H1 (cell line): ENCODE results near the gene TEX51. TPM values are rescaled to one million over a fixed set of nuclear protein-coding genes. Genes with fewer than 3 reads are reported as not detected.

Experiments used
- CTCF ChIA-PET: fragments of 300-600 bp; sonication (Branson Sonifier 250); formaldehyde crosslinking; loops from one replicate; lab custom pipeline; 2021; ENCODE audit not compliant: partially characterized antibody; lab: Charles Lee
- POLR2A ChIA-PET: fragments of 300-600 bp; sonication (Branson Sonifier 250); formaldehyde crosslinking; loops from one replicate; lab custom pipeline; 2021; ENCODE audit warnings: inconsistent platforms; ENCODE audit not compliant: partially characterized antibody; lab: Charles Lee
- DNase-seq, 2 experiments: peaks; one replicate each; pipeline versions ENCODE4 v3.0.0 to v3.0.0-alpha.2; 2010 to 2022; ENCODE audit warnings: low spot score in 2 of 2, low read depth in 1 of 2, mixed read lengths in 1 of 2
- FAIRE-seq: peaks from 2 replicates; lab custom pipeline; 2011; peaks lifted over from hg19 to GRCh38; lab: Jason Lieb, UNC
- H2AFZ ChIP-seq: 2 replicates; pipeline ENCODE4 v1.8.1; 2012; ENCODE audit warnings: low read length, inconsistent platforms
- H2AK5ac ChIP-seq: 2 replicates; pipeline ENCODE4 v1.6.1; 2013; ENCODE audit warnings: low read depth, low read length
- H2BK120ac ChIP-seq: replicated peaks from 2 replicates; pipeline ENCODE3; 2013; ENCODE audit warnings: low read depth, low read length, inconsistent platforms
- H2BK12ac ChIP-seq: 2 replicates; pipeline ENCODE4 v1.6.1; 2013; ENCODE audit warnings: low read depth, low read length
- H2BK15ac ChIP-seq: 2 replicates; pipeline ENCODE4 v1.6.1; 2013; ENCODE audit warnings: low read length
- H2BK20ac ChIP-seq: 2 replicates; pipeline ENCODE4 v1.6.1; 2013; ENCODE audit warnings: low read length
- H2BK5ac ChIP-seq: 2 replicates; pipeline ENCODE4 v1.6.1; 2013; ENCODE audit warnings: low read depth, low read length
- H3K14ac ChIP-seq: 2 replicates; pipeline ENCODE4 v1.6.1; 2013; ENCODE audit warnings: inconsistent platforms; ENCODE audit not compliant: insufficient read length
- H3K18ac ChIP-seq: 2 replicates; pipeline ENCODE4 v1.6.1; 2013; ENCODE audit warnings: low read length; ENCODE audit errors: extremely low read depth
- H3K23ac ChIP-seq: 2 replicates; pipeline ENCODE4 v1.6.1; 2013; ENCODE audit warnings: inconsistent platforms; ENCODE audit not compliant: insufficient read length
- H3K23me2 ChIP-seq: 2 replicates; pipeline ENCODE4 v1.6.1; 2013; ENCODE audit warnings: low read depth, low read length
- H3K27ac ChIP-seq: 2 replicates; pipeline ENCODE4 v1.6.1; 2011; ENCODE audit warnings: low read depth, low read length, inconsistent platforms
- H3K27me3 ChIP-seq, 4 experiments: replicated peaks in 1 of 4; 1 replicate in 1 of 4; 2 replicates in 3 of 4; pipeline versions ENCODE4 v1.6.1 to v1.8.1; 2011 to 2013; ENCODE audit warnings: low read length in 3 of 4, mild to moderate bottlenecking in 3 of 4, inconsistent platforms in 2 of 4, mixed read lengths in 2 of 4, moderate library complexity in 1 of 4; ENCODE audit not compliant: control insufficient read depth in 3 of 4, insufficient read depth in 3 of 4; ENCODE audit errors: extremely low read depth in 1 of 4
- H3K36me3 ChIP-seq, 4 experiments: 2 replicates each; pipeline versions ENCODE4 v1.6.1 to v1.8.1; 2011 to 2013; ENCODE audit warnings: mild to moderate bottlenecking in 4 of 4, low read length in 3 of 4, moderate library complexity in 2 of 4, control low read depth in 1 of 4, inconsistent platforms in 1 of 4; ENCODE audit not compliant: insufficient read depth in 4 of 4, control insufficient read depth in 2 of 4
- H3K4ac ChIP-seq: replicated peaks from 2 replicates; pipeline ENCODE3; 2013; ENCODE audit warnings: low read length, low read depth, mixed read lengths, inconsistent platforms; ENCODE audit not compliant: insufficient read length
- H3K4me1 ChIP-seq, 4 experiments: replicated peaks in 1 of 4; 1 replicate in 1 of 4; 2 replicates in 3 of 4; pipeline versions ENCODE4 v1.6.1 to v1.8.1; 2011 to 2013; ENCODE audit warnings: low read length in 3 of 4, inconsistent platforms in 2 of 4, mixed read lengths in 1 of 4; ENCODE audit not compliant: insufficient read depth in 4 of 4, control insufficient read depth in 3 of 4
- H3K4me2 ChIP-seq, 2 experiments: 2 replicates each; pipeline versions ENCODE4 v1.6.1 to v1.8.1; 2011 to 2013; ENCODE audit warnings: low read depth in 2 of 2, low read length in 2 of 2, control low read depth in 1 of 2, inconsistent platforms in 1 of 2, mild to moderate bottlenecking in 1 of 2; ENCODE audit not compliant: insufficient read depth in 1 of 2
- H3K4me3 ChIP-seq, 4 experiments: fragments of 200-600, 300-600 bp in 1 of 4; sonication (generic), shearing (Covaris generic), sonication (Bioruptor Twin) in 1 of 4; 2 replicates each; pipeline versions ENCODE4 v1.5.1 to v1.8.1; 2011 to 2016; ENCODE audit warnings: low read length in 4 of 4, low read depth in 3 of 4, control low read depth in 2 of 4, inconsistent platforms in 2 of 4, mild to moderate bottlenecking in 2 of 4, mixed read lengths in 1 of 4, moderate library complexity in 1 of 4; ENCODE audit not compliant: insufficient read depth in 2 of 4; ENCODE audit errors: extremely low read depth in 1 of 4
- H3K56ac ChIP-seq: replicated peaks from 2 replicates; pipeline ENCODE3; 2013; ENCODE audit warnings: low read depth, mild to moderate bottlenecking, mixed read lengths, low read length, inconsistent platforms; ENCODE audit not compliant: insufficient read length
- H3K79me1 ChIP-seq: 2 replicates; pipeline ENCODE4 v1.6.1; 2013; ENCODE audit warnings: low read depth, low read length, control low read depth
- H3K79me2 ChIP-seq, 2 experiments: 2 replicates each; pipeline versions ENCODE4 v1.6.1 to v1.8.1; 2012 to 2013; ENCODE audit warnings: low read length in 2 of 2, mild to moderate bottlenecking in 2 of 2, inconsistent platforms in 1 of 2; ENCODE audit not compliant: insufficient read depth in 2 of 2, control insufficient read depth in 1 of 2
- H3K9ac ChIP-seq, 4 experiments: replicated peaks in 1 of 4; 1 replicate in 1 of 4; 2 replicates in 3 of 4; pipeline versions ENCODE4 v1.6.1 to v1.8.1; 2011 to 2013; ENCODE audit warnings: low read depth in 3 of 4, low read length in 3 of 4, control low read depth in 2 of 4, mild to moderate bottlenecking in 2 of 4, moderate library complexity in 2 of 4, inconsistent platforms in 1 of 4; ENCODE audit errors: extremely low read depth in 1 of 4
- H3K9me3 ChIP-seq, 2 experiments: 2 replicates each; pipeline versions ENCODE4 v1.6.1 to v1.8.1; 2012 to 2013; ENCODE audit warnings: mild to moderate bottlenecking in 2 of 2, moderate library complexity in 2 of 2, control low read depth in 1 of 2, inconsistent platforms in 1 of 2, low read depth in 1 of 2, low read length in 1 of 2, mixed read lengths in 1 of 2; ENCODE audit not compliant: insufficient read depth in 2 of 2
- H4K20me1 ChIP-seq, 2 experiments: replicated peaks in 1 of 2; 2 replicates each; pipeline versions ENCODE3 to v1.8.1; 2011 to 2013; ENCODE audit warnings: inconsistent platforms in 2 of 2, low read length in 2 of 2, mild to moderate bottlenecking in 1 of 2; ENCODE audit not compliant: insufficient read depth in 2 of 2, control insufficient read depth in 1 of 2
- H4K5ac ChIP-seq: 2 replicates; pipeline ENCODE4 v1.6.1; 2013; ENCODE audit warnings: low read length, low read depth, mixed read lengths, inconsistent platforms; ENCODE audit not compliant: insufficient read length
- H4K8ac ChIP-seq: 2 replicates; pipeline ENCODE4 v1.8.0; 2013; ENCODE audit warnings: mild to moderate bottlenecking, moderate library complexity, low read length, inconsistent platforms; ENCODE audit not compliant: insufficient read depth; ENCODE audit errors: extremely low read depth
- H4K91ac ChIP-seq: replicated peaks from 2 replicates; pipeline ENCODE3; 2013; ENCODE audit warnings: low read length, mixed read lengths, inconsistent platforms; ENCODE audit not compliant: insufficient read length
- ASH2L ChIP-seq: fragments of 200-600, 300-600 bp; sonication (generic); IDR thresholded peaks from one replicate; pipeline ENCODE4 v1.7.1; 2017; ENCODE audit warnings: low read length
- BACH1 ChIP-seq: IDR thresholded peaks from 2 replicates; pipeline ENCODE4 v1.6.1; 2012; ENCODE audit warnings: low read length, improper control_type of control experiment
- CTBP2 ChIP-seq: IDR thresholded peaks from 2 replicates; pipeline ENCODE4 v1.7.0; 2011; ENCODE audit warnings: borderline replicate concordance, mild to moderate bottlenecking, moderate library complexity, mixed read lengths, low read length; ENCODE audit not compliant: insufficient read depth, insufficient read length
- EP300 ChIP-seq, 2 experiments: IDR thresholded peaks; 1 replicate in 1 of 2; 2 replicates in 1 of 2; pipeline ENCODE4 v1.6.1; 2011 to 2012; ENCODE audit warnings: low read depth in 2 of 2, low read length in 2 of 2, mild to moderate bottlenecking in 2 of 2, borderline replicate concordance in 1 of 2, inconsistent platforms in 1 of 2, moderate library complexity in 1 of 2
- HDAC2 ChIP-seq, 2 experiments: fragments of 300-600 bp in 1 of 2; sonication (generic) in 1 of 2; IDR thresholded peaks; 2 replicates each; pipeline ENCODE4 v1.6.1; 2011 to 2012; ENCODE audit warnings: low read depth in 2 of 2, low read length in 2 of 2, mild to moderate bottlenecking in 2 of 2, moderate library complexity in 2 of 2, borderline replicate concordance in 1 of 2, inconsistent platforms in 1 of 2
- JUND ChIP-seq: IDR thresholded peaks from 2 replicates; pipeline ENCODE4 v1.6.1; 2011; ENCODE audit warnings: mild to moderate bottlenecking, improper control_type of control experiment, low read length
- NANOG ChIP-seq: IDR thresholded peaks from 2 replicates; pipeline ENCODE4 v1.6.1; 2011; ENCODE audit warnings: low read length, low read depth, mild to moderate bottlenecking, inconsistent platforms; ENCODE audit not compliant: insufficient read depth, poor library complexity, severe bottlenecking
- RAD21 ChIP-seq, 2 experiments: IDR thresholded peaks in 1 of 2; conservative IDR thresholded peaks in 1 of 2; 2 replicates each; pipeline ENCODE4 v1.6.1; 2011; ENCODE audit warnings: low read depth in 2 of 2, low read length in 2 of 2, improper control_type of control experiment in 1 of 2, inconsistent platforms in 1 of 2, mild to moderate bottlenecking in 1 of 2, moderate library complexity in 1 of 2
- SIN3A ChIP-seq, 2 experiments: IDR thresholded peaks in 1 of 2; conservative IDR thresholded peaks in 1 of 2; 2 replicates each; pipeline ENCODE4 v1.6.1; 2011 to 2012; ENCODE audit warnings: low read length in 2 of 2, improper control_type of control experiment in 1 of 2, low read depth in 1 of 2, mild to moderate bottlenecking in 1 of 2
- WGBS, 2 experiments: shearing (Covaris generic) in 1 of 2; methylation state at CpG; one replicate each; pipeline versions ENCODE4 v1.1.6 to v1.1.7; 2013 to 2015; ENCODE audit warnings: low lambda C conversion rate in 2 of 2, mixed read lengths in 2 of 2, inconsistent platforms in 1 of 2, low coverage in 1 of 2, missing lambda C conversion rate in 1 of 2; ENCODE audit not compliant: insufficient replicate concordance in 2 of 2, insufficient coverage in 1 of 2, insufficient read length in 1 of 2; ENCODE audit errors: extremely low coverage in 1 of 2, missing lambda C conversion rate in 1 of 2; 5-methylcytosine and 5-hydroxymethylcytosine counted together
- polyA plus RNA-seq, 7 experiments: library from polyadenylated mRNA; depleted of rRNA in 3 of 7; stranded (reverse) in 5 of 7; unstranded in 2 of 7; fragments of >200 nt in 5 of 7; fragments of 200-250 nt in 2 of 7; gene quantifications; 1 replicate in 5 of 7; 2 replicates in 1 of 7; 4 replicates in 1 of 7; pipeline versions ENCODE4 v1.2.1 to v1.2.3, GENCODE V29; 2011 to 2013; ENCODE audit warnings: missing spikeins in 2 of 7, mixed read lengths in 2 of 7
- total RNA-seq: library from RNA; stranded (reverse); fragmentation: NEBNext Ultra II Directional; extraction: Animal tissue kit (Norgen Biotek cat#: 25700); gene quantifications from 2 replicates; pipeline ENCODE4 v1.2.1, GENCODE V29; 2021
- TF ChIP-seq, protein P1 (sequence below): IDR thresholded peaks from 2 replicates; pipeline ENCODE4 v1.6.1; 2012; ENCODE audit warnings: low read length, inconsistent platforms

Gene TEX51
- total and polyA plus RNA-seq, 2 of the 8 experiments (the other 6 are each of a cell fraction or from before 2014, with no cell fraction given): not detected

DNA sequence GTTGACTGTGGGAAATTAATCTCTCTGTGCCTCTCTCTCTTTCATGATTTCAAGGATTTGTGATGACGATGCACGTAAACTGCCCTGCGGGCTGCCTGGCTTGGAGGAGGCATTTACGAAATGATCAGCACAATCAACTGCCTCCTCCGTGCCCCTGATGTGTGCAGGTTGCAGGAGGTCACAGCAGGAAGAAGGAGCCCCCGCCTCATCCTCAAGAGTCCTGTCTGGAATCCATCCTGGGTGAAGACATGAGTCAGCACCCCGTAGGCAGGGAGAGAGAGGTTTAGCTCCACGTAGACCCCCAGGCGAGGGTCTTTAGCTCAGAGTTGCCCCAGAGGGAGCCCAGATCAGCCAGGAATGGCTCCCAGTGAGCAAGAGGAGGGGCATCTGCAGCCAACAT, 17.1 kb upstream of the TEX51 start:
- no peaks in the 10 kb centered on the region for H3K79me2 ChIP-seq
- H2AK5ac ChIP-seq: no peak overlapping the region
- no peak overlapping the region for H4K5ac ChIP-seq
- no peaks in the 10 kb centered on the region for H3K36me3 ChIP-seq
- no peak overlapping the region for H3K23ac ChIP-seq
- no peak overlapping the region for H2BK20ac ChIP-seq
- no peak overlapping the region for H4K91ac ChIP-seq
- H3K79me1 ChIP-seq: no peaks in the 10 kb centered on the region
- no peak overlapping the region for H3K9ac ChIP-seq
- H3K4me3 ChIP-seq: no peak overlapping the region
- CTCF ChIA-PET: interaction anchor here (0.9 to 1.6 kb wide), 4 partner anchors 9 to 354 kb away, joined by 3 to 4 read pairs (median 4); no protein-coding TSS in a partner anchor
- no peak overlapping the region for H3K4me2 ChIP-seq
- 88% methylated on average over 9 of the region's 9 CpGs; no CpG with 5 or more reads in 1 of the 2 experiments for WGBS, 2 experiments
- H2BK12ac ChIP-seq: no peak overlapping the region
- no peak overlapping the region for H2AFZ ChIP-seq
- POLR2A ChIA-PET: no interaction called here
- no peak overlapping the region for H3K4ac ChIP-seq
- H3K4me1 ChIP-seq: peaks cover 5 to 14% (median 9%) of the 10 kb centered on the region in 4 experiments
- no peak overlapping the region for H3K56ac ChIP-seq
- no peak overlapping the region for H3K14ac ChIP-seq
- H2BK5ac ChIP-seq: no peak overlapping the region
- H3K23me2 ChIP-seq: peaks cover 9% of the 10 kb centered on the region; the same call in 1 of the 2 replicates
- H2BK120ac ChIP-seq: no peak overlapping the region
- peaks cover 0 to 5% of the 10 kb centered on the region in 2 experiments for H4K20me1 ChIP-seq
- DNase-seq: no peak
- FAIRE-seq: no peak
- no peak overlapping the region for H4K8ac ChIP-seq
- TF ChIP-seq NANOG (no peak), BACH1 (no peak), RAD21 (IDR thresholded peaks at IDR 0.05 in 1 of 2, conservative IDR thresholded peaks at IDR 0.05 in 1 of 2; ENCODE audit: low read depth in 2 of 2, low read length in 2 of 2) (no peak), SIN3A (conservative IDR thresholded peaks at IDR 0.05 in 1 of 2, IDR thresholded peaks at IDR 0.05 in 1 of 2; ENCODE audit: low read depth in 1 of 2, low read length in 2 of 2) (no peak), EP300 (IDR thresholded peaks at IDR 0.05; ENCODE audit: borderline replicate concordance in 1 of 2, low read depth in 2 of 2, low read length in 2 of 2) (no peak), HDAC2 (IDR thresholded peaks at IDR 0.05; ENCODE audit: borderline replicate concordance in 1 of 2, low read depth in 2 of 2, low read length in 2 of 2) (no peak), JUND (no peak), ASH2L (no peak), CTBP2 (no peak)
- TF ChIP-seq, protein P1, sequence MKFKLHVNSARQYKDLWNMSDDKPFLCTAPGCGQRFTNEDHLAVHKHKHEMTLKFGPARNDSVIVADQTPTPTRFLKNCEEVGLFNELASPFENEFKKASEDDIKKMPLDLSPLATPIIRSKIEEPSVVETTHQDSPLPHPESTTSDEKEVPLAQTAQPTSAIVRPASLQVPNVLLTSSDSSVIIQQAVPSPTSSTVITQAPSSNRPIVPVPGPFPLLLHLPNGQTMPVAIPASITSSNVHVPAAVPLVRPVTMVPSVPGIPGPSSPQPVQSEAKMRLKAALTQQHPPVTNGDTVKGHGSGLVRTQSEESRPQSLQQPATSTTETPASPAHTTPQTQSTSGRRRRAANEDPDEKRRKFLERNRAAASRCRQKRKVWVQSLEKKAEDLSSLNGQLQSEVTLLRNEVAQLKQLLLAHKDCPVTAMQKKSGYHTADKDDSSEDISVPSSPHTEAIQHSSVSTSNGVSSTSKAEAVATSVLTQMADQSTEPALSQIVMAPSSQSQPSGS: no peak
- no peaks in the 10 kb centered on the region for H3K9me3 ChIP-seq
- H3K27me3 ChIP-seq: peaks cover 0 to 2% (median under 1%) of the 10 kb centered on the region in 4 experiments; a peak in 1 of 7 replicates
- H3K18ac ChIP-seq: no peak overlapping the region
- no peak overlapping the region for H2BK15ac ChIP-seq
- H3K27ac ChIP-seq: no peak overlapping the region
